Astrocyte (in vitro differentiated cells and primary cell): ENCODE measurements around the gene UCHL5.

Experiments used
- EZH2 ChIP-seq: IDR thresholded peaks from 2 replicates; pipeline ENCODE4 v1.6.1; 2012; ENCODE audit warnings: mild to moderate bottlenecking, low read length, inconsistent platforms; ENCODE audit not compliant: insufficient read depth
- TF ChIP-seq, protein P1 (sequence below): IDR thresholded peaks from 2 replicates; pipeline ENCODE4 v1.5.1; 2011; ENCODE audit warnings: low read depth, mild to moderate bottlenecking, inconsistent platforms, low read length, moderate library complexity; ENCODE audit not compliant: insufficient read depth

DNA sequence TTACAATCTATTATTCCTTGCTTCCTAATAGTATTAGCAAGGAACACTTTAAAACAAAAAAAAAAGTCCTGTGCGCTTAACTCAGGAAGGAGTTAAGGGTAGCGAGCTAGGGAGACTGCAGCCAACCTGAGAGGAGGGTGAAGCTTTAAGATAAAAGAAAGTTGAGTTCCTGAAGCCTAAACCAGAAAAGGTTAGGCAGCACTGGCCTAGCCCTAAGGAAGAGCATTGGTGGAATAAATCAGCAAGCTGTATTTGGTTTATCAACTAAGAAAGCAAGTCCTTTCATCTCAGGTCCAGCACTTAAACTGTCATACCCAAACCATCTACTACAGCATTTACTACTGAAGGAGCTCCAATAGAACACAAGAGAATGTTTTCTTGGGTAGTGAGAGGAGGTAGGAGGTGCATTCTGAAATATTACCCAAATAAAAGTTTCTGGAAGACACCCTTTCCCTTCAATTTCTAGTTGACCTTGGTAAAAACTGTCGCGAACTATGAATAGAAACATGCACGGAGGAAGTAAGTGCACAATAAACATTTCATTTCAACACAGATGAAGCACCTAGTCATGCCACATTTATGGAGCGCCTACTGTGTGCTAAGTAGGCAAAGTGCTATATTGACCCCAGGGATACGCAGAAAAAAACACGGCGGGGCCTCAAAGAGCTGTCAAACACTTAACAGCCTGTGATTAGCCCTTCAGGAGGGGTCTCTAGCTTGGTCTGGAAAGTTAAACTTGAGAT is 44.8 kb upstream of the UCHL5 start:
- no peak for TF ChIP-seq EZH2
- TF ChIP-seq, protein P1, sequence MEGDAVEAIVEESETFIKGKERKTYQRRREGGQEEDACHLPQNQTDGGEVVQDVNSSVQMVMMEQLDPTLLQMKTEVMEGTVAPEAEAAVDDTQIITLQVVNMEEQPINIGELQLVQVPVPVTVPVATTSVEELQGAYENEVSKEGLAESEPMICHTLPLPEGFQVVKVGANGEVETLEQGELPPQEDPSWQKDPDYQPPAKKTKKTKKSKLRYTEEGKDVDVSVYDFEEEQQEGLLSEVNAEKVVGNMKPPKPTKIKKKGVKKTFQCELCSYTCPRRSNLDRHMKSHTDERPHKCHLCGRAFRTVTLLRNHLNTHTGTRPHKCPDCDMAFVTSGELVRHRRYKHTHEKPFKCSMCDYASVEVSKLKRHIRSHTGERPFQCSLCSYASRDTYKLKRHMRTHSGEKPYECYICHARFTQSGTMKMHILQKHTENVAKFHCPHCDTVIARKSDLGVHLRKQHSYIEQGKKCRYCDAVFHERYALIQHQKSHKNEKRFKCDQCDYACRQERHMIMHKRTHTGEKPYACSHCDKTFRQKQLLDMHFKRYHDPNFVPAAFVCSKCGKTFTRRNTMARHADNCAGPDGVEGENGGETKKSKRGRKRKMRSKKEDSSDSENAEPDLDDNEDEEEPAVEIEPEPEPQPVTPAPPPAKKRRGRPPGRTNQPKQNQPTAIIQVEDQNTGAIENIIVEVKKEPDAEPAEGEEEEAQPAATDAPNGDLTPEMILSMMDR: no peak
